Brain microvascular endothelial cell (primary cell): ENCODE measurements around the gene ACIN1.

Experiments
- DNase-seq: peaks from one replicate; pipeline ENCODE4 v3.0.0-alpha.2; 2020
- H3K27ac ChIP-seq: fragments of 250-450 bp; sonication (Bioruptor Pico); 2 replicates; pipeline ENCODE4 v1.5.1; 2020; ENCODE audit warnings: mild to moderate bottlenecking, moderate library complexity
- H3K27me3 ChIP-seq: fragments of 250-450 bp; sonication (Bioruptor Pico); replicated peaks from 2 replicates; pipeline ENCODE4 v1.5.1; 2020; ENCODE audit warnings: mild to moderate bottlenecking
- H3K36me3 ChIP-seq: fragments of 250-450 bp; sonication (Bioruptor Pico); replicated peaks from 2 replicates; pipeline ENCODE4 v1.5.1; 2020; ENCODE audit warnings: mild to moderate bottlenecking
- H3K4me3 ChIP-seq: 2 replicates; pipeline ENCODE4 v1.5.1; 2011; ENCODE audit warnings: low read depth, mild to moderate bottlenecking, control low read depth, low read length, moderate library complexity
- CTCF ChIP-seq: IDR thresholded peaks from 2 replicates; pipeline ENCODE4 v1.5.1; 2011; ENCODE audit warnings: low read depth, mild to moderate bottlenecking, moderate library complexity, low read length, control low read depth, inconsistent platforms; ENCODE audit errors: missing control alignments
- in situ Hi-C: cut with HindIII; loops from 2 replicates; pipeline ENCODE4 v1.10.0; 2017; ENCODE audit warnings: low sequenced_read_pairs, low pct_ligation_motif_present

ACIN1 gene

GRCh38 chr14:23008831-23009230 is 86.1 kb downstream of the ACIN1 start:
- no peak overlapping the region for H3K27ac ChIP-seq
- in situ Hi-C loops, result no loop called here
- no peak for TF ChIP-seq CTCF
- H3K36me3 ChIP-seq, result no peaks in the 10 kb centered on the region
- no peaks in the 10 kb centered on the region for H3K27me3 ChIP-seq
- no peak for DNase-seq
- H3K4me3 ChIP-seq, result no peak overlapping the region
